HepG2 (cell line): ENCODE measurements around the gene MROH2A. TPM values are rescaled to one million over a fixed set of nuclear protein-coding genes. Genes with fewer than 3 reads are reported as not detected.

ENCODE experiments used
- AGO2 ChIP-seq: fragments of 200-400 bp; formaldehyde crosslinking; optimal IDR thresholded peaks from 2 replicates; pipeline ENCODE3; 2017; ENCODE audit warnings: mild to moderate bottlenecking, low read depth, low read length, moderate library complexity
- BRD4 ChIP-seq: sonication (generic); formaldehyde crosslinking; IDR thresholded peaks from 2 replicates; pipeline ENCODE4 v1.4.0; 2020; ENCODE audit warnings: missing genetic modification reagents
- FOXA3 ChIP-seq: IDR thresholded peaks from 2 replicates; pipeline ENCODE4 v1.6.1; 2016; ENCODE audit warnings: missing genetic modification reagents, missing compliant biosample characterization
- IRF2 ChIP-seq: IDR thresholded peaks from 2 replicates; pipeline ENCODE4 v1.6.1; 2018; ENCODE audit warnings: missing genetic modification reagents, missing compliant biosample characterization
- KLF16 ChIP-seq, 2 experiments: sonication (generic) in 1 of 2; formaldehyde crosslinking in 1 of 2; IDR thresholded peaks; 2 replicates each; pipeline versions ENCODE4 v1.6.1 to v1.8.0; 2016 to 2023; ENCODE audit warnings: missing genetic modification reagents in 2 of 2, missing compliant biosample characterization in 1 of 2
- NAIF1 ChIP-seq: sonication (generic); formaldehyde crosslinking; IDR thresholded peaks from 2 replicates; pipeline ENCODE4 v1.5.0; 2020; ENCODE audit warnings: mild to moderate bottlenecking, missing genetic modification reagents, borderline replicate concordance
- NFIC ChIP-seq: IDR thresholded peaks from 2 replicates; pipeline ENCODE4 v1.6.1; 2012; ENCODE audit warnings: mild to moderate bottlenecking, low read length, inconsistent platforms
- RARG ChIP-seq: sonication (generic); formaldehyde crosslinking; IDR thresholded peaks from 2 replicates; pipeline ENCODE4 v1.4.0; 2020; ENCODE audit warnings: low read depth, mild to moderate bottlenecking, missing genetic modification reagents
- RFX5 ChIP-seq: IDR thresholded peaks from 2 replicates; pipeline ENCODE4 v1.6.1; 2011; ENCODE audit warnings: low read depth, low read length, improper control_type of control experiment
- ZBTB8A ChIP-seq: sonication (generic); formaldehyde crosslinking; IDR thresholded peaks from 2 replicates; pipeline ENCODE4 v1.4.0; 2020; ENCODE audit warnings: mild to moderate bottlenecking, low read depth, missing genetic modification reagents, borderline replicate concordance
- ZFP36 ChIP-seq: fragments of 150-350 bp; IDR thresholded peaks from 2 replicates; pipeline ENCODE4 v1.6.1; 2018; ENCODE audit warnings: borderline replicate concordance, low read length, low read depth; ENCODE audit not compliant: partially characterized antibody
- ZNF121 ChIP-seq: sonication (generic); formaldehyde crosslinking; IDR thresholded peaks from 2 replicates; pipeline ENCODE4 v1.5.0; 2020; ENCODE audit warnings: mild to moderate bottlenecking, missing genetic modification reagents
- ZNF335 ChIP-seq: sonication (generic); formaldehyde crosslinking; IDR thresholded peaks from 2 replicates; pipeline ENCODE4 v1.4.0; 2020; ENCODE audit warnings: missing genetic modification reagents
- ZNF431 ChIP-seq: sonication (generic); formaldehyde crosslinking; IDR thresholded peaks from 2 replicates; pipeline ENCODE4 v1.9.0; 2022; ENCODE audit warnings: missing genetic modification reagents, low read depth, mild to moderate bottlenecking, borderline replicate concordance
- ZNF501 ChIP-seq: sonication (generic); formaldehyde crosslinking; IDR thresholded peaks from 2 replicates; pipeline ENCODE4 v1.5.1; 2020; ENCODE audit warnings: mild to moderate bottlenecking, moderate library complexity, missing genetic modification reagents
- ZNF678 ChIP-seq: sonication (generic); formaldehyde crosslinking; IDR thresholded peaks from 2 replicates; pipeline ENCODE4 v1.4.0; 2020; ENCODE audit warnings: mild to moderate bottlenecking, missing genetic modification reagents
- ZNF841 ChIP-seq: sonication (generic); formaldehyde crosslinking; IDR thresholded peaks from 2 replicates; pipeline ENCODE4 v1.8.1; 2023; ENCODE audit warnings: missing genetic modification reagents, borderline replicate concordance
- polyA plus RNA-seq, 8 experiments: library from polyadenylated mRNA; depleted of rRNA in 3 of 8; stranded (reverse) in 7 of 8; unstranded in 1 of 8; fragments of >200 nt; fragmentation: Illumina TruSeq in 4 of 8; extraction: Trizol in 4 of 8; gene quantifications; 2 replicates each; pipeline versions ENCODE4 v1.2.1 to v1.2.3, GENCODE V29; 2011 to 2016; ENCODE audit warnings: low read depth in 4 of 8, missing spikeins in 1 of 8, mixed read lengths in 1 of 8; ENCODE audit not compliant: insufficient read depth in 1 of 8
- total RNA-seq, 5 experiments: library from RNA; depleted of rRNA; stranded (reverse); fragments of >200 nt; fragmentation: Illumina TruSeq; extraction: Trizol; gene quantifications; 2 replicates each; pipeline ENCODE4 v1.2.3, GENCODE V29; 2016; ENCODE audit warnings: low read depth in 1 of 5
- TF ChIP-seq, protein P1 (sequence below): sonication (generic); formaldehyde crosslinking; IDR thresholded peaks from 2 replicates; pipeline ENCODE4 v1.4.0; 2020; ENCODE audit warnings: missing genetic modification reagents, mild to moderate bottlenecking, borderline replicate concordance
- TF ChIP-seq, protein P2 (sequence below): sonication (generic); formaldehyde crosslinking; IDR thresholded peaks from 2 replicates; pipeline ENCODE4 v1.8.0; 2022; ENCODE audit warnings: missing genetic modification reagents, mild to moderate bottlenecking, inconsistent platforms, borderline replicate concordance
- TF ChIP-seq, protein P3 (sequence below): sonication (generic); formaldehyde crosslinking; IDR thresholded peaks from 2 replicates; pipeline ENCODE4 v1.8.0; 2022; ENCODE audit warnings: mild to moderate bottlenecking, missing genetic modification reagents, moderate library complexity
- TF ChIP-seq, protein P4 (sequence below): sonication (generic); formaldehyde crosslinking; IDR thresholded peaks from 2 replicates; pipeline ENCODE4 v1.8.1; 2023; ENCODE audit warnings: mild to moderate bottlenecking, missing genetic modification reagents

The MROH2A gene
- total and polyA plus RNA-seq, 2 of the 13 experiments (the other 11 are each of a cell fraction or from before 2014, with no cell fraction given): 0.03 to 0.04 TPM

DNA sequence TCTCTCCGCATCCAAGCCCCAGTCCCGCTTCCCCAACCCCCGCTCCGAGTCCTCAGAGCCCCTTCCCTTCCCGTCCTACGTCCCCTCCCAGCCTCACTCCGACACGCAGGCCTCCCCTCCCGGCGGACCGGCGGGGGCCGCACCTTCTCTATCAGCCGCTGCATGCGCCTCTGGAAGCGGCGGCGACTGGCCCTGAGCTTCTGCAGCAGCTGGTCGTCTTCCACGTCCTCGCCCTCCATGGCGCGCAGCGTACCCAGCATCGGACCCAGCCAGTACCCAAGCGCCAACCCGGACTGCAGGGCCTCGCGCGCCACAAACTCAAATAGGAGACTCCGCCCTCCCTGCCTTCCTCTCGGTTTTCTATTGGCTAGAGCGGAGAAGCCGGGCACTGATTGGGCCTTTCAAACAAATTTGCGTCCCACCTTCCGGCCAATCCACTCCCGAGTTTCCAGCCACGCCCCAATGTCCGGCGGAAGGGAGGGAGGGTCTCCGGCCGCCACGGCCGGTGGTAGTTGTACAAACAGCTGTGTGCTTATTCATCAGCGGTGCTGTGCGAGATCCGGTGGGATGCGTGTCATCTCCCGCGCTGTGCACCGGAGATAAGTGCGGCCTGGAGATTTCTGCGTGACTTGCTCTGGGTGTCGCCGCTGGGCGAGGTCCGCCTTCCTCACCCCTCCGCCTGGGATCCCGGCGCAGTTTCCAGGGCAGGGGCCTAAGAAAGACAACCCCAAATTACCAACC lies 76.3 kb downstream of the MROH2A start, which contains the start of gene HJURP (continued):
- TF ChIP-seq, protein P1, sequence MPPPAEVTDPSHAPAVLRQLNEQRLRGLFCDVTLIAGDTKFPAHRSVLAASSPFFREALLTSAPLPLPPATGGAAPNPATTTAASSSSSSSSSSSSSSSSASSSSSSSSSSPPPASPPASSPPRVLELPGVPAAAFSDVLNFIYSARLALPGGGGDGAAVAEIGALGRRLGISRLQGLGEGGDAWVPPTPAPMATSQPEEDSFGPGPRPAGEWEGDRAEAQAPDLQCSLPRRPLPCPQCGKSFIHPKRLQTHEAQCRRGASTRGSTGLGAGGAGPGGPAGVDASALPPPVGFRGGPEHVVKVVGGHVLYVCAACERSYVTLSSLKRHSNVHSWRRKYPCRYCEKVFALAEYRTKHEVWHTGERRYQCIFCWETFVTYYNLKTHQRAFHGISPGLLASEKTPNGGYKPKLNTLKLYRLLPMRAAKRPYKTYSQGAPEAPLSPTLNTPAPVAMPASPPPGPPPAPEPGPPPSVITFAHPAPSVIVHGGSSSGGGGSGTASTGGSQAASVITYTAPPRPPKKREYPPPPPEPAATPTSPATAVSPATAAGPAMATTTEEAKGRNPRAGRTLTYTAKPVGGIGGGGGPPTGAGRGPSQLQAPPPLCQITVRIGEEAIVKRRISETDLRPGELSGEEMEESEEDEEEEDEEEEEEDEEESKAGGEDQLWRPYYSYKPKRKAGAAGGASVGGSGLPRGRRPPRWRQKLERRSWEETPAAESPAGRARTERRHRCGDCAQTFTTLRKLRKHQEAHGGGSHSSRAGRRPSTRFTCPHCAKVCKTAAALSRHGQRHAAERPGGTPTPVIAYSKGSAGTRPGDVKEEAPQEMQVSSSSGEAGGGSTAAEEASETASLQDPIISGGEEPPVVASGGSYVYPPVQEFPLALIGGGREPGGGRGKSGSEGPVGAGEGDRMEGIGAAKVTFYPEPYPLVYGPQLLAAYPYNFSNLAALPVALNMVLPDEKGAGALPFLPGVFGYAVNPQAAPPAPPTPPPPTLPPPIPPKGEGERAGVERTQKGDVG: no peak
- TF ChIP-seq, protein P2, sequence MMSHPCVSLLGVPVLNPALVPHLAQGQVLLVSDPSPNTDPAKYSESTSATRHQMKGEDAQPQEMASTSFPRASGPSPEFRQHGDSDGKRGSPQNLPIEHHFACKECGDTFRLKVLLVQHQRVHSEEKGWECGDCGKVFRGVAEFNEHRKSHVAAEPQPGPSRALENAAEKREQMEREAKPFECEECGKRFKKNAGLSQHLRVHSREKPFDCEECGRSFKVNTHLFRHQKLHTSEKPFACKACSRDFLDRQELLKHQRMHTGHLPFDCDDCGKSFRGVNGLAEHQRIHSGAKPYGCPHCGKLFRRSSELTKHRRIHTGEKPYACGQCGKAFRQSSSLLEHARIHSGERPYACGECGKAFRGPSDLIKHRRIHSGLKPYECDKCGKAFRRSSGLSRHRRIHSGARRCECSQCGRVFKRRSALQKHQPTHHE (CRISPR knock-in tag): peak; percentile 53; the same call in 1 of the 2 replicates
- TF ChIP-seq FOXA3: no peak
- no peak for TF ChIP-seq NAIF1 (CRISPR knock-in tag)
- TF ChIP-seq ZNF121 (CRISPR knock-in tag): no peak
- TF ChIP-seq ZNF841 (CRISPR knock-in tag): peak; percentile 81; the same call in 1 of the 2 replicates
- TF ChIP-seq BRD4 (CRISPR knock-in tag): peak; percentile 44
- TF ChIP-seq KLF16 (CRISPR knock-in tag; IDR thresholded peaks at IDR 0.05): peak; percentile 52 to 85; a peak in 1 of 4 replicates
- TF ChIP-seq ZNF501: peak; percentile 91
- no peak for TF ChIP-seq ZBTB8A (CRISPR knock-in tag)
- TF ChIP-seq NFIC: no peak
- TF ChIP-seq, protein P3, sequence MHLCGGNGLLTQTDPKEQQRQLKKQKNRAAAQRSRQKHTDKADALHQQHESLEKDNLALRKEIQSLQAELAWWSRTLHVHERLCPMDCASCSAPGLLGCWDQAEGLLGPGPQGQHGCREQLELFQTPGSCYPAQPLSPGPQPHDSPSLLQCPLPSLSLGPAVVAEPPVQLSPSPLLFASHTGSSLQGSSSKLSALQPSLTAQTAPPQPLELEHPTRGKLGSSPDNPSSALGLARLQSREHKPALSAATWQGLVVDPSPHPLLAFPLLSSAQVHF: peak; percentile 99
- TF ChIP-seq ZFP36: no peak
- TF ChIP-seq RFX5: 0 out of 2 replicates have a peak, but pooled peaks have one; percentile 5
- TF ChIP-seq ZNF335 (CRISPR knock-in tag): no peak
- TF ChIP-seq AGO2: peak; percentile 74
- TF ChIP-seq ZNF431 (CRISPR knock-in tag): no peak; the same call in 1 of the 2 replicates
- no peak for TF ChIP-seq RARG (CRISPR knock-in tag)
- TF ChIP-seq ZNF678: no peak
- no peak; the same call in 1 of the 2 replicates for TF ChIP-seq IRF2 (CRISPR knock-in tag)
- TF ChIP-seq, protein P4, sequence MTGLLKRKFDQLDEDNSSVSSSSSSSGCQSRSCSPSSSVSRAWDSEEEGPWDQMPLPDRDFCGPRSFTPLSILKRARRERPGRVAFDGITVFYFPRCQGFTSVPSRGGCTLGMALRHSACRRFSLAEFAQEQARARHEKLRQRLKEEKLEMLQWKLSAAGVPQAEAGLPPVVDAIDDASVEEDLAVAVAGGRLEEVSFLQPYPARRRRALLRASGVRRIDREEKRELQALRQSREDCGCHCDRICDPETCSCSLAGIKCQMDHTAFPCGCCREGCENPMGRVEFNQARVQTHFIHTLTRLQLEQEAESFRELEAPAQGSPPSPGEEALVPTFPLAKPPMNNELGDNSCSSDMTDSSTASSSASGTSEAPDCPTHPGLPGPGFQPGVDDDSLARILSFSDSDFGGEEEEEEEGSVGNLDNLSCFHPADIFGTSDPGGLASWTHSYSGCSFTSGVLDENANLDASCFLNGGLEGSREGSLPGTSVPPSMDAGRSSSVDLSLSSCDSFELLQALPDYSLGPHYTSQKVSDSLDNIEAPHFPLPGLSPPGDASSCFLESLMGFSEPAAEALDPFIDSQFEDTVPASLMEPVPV (CRISPR knock-in tag): peak; percentile 100
